CD4-positive, alpha-beta T cell (primary cell): Measurements from ENCODE around the gene POU3F2. TPM values are rescaled to one million over a fixed set of nuclear protein-coding genes. Genes with fewer than 3 reads are reported as not detected.

Experiments
- ATAC-seq: fragments of 200-7000 bp; cut with Tn5 transposase; one replicate; pipeline ENCODE4 v1.10.0; 2022; ENCODE audit warnings: mild to moderate bottlenecking; ENCODE audit not compliant: poor library complexity
- CTCF ChIA-PET: fragments of 350-600 bp; sonication (Branson Sonifier 250); formaldehyde crosslinking; loops from one replicate; lab custom pipeline; 2021; ENCODE audit warnings: antibody characterized with exemption, inconsistent platforms; lab: Charles Lee
- POLR2A ChIA-PET: fragments of 350-600 bp; sonication (Branson Sonifier 250); formaldehyde crosslinking; loops from one replicate; lab custom pipeline; 2021; ENCODE audit warnings: antibody characterized with exemption, inconsistent platforms; lab: Charles Lee
- DNase-seq, 14 experiments: peaks; one replicate each; pipeline ENCODE4 v3.0.0-alpha.2; 2013 to 2020; ENCODE audit warnings: mixed read lengths in 2 of 14
- H3K27ac ChIP-seq, 2 donors: one replicate each; pipeline versions ENCODE4 v1.5.1 to v1.7.0; 2013; ENCODE audit warnings: low read length in 2 of 2, low read depth in 1 of 2, mild to moderate bottlenecking in 1 of 2
- H3K27me3 ChIP-seq, 2 experiments: 1 replicate in 1 of 2; 2 replicates in 1 of 2; pipeline versions ENCODE4 v1.6.1 to v1.7.0; 2013; ENCODE audit warnings: low read length in 2 of 2, control low read depth in 1 of 2, mild to moderate bottlenecking in 1 of 2, moderate library complexity in 1 of 2; ENCODE audit not compliant: insufficient read depth in 2 of 2, control insufficient read depth in 1 of 2
- H3K36me3 ChIP-seq: one replicate; pipeline ENCODE4 v1.6.1; 2013; ENCODE audit warnings: low read length, control low read depth; ENCODE audit not compliant: insufficient read depth
- H3K4me1 ChIP-seq: one replicate; pipeline ENCODE4 v1.6.1; 2013; ENCODE audit warnings: low read length, control low read depth; ENCODE audit not compliant: insufficient read depth
- H3K4me3 ChIP-seq: one replicate; pipeline ENCODE4 v1.5.1; 2013; ENCODE audit warnings: mild to moderate bottlenecking, low read length, moderate library complexity
- H3K9me3 ChIP-seq, 2 experiments: 1 replicate in 1 of 2; 2 replicates in 1 of 2; pipeline versions ENCODE4 v1.6.1 to v1.7.0; 2013; ENCODE audit warnings: low read length in 2 of 2, mild to moderate bottlenecking in 2 of 2, control low read depth in 1 of 2, moderate library complexity in 1 of 2; ENCODE audit not compliant: control insufficient read depth in 1 of 2, insufficient read depth in 1 of 2
- H3K27ac Mint-ChIP-seq: one replicate; pipeline ENCODE4 v1.8.0; 2020; ENCODE audit warnings: mixed read lengths
- H3K27me3 Mint-ChIP-seq: one replicate; pipeline ENCODE4 v1.8.0; 2021; ENCODE audit warnings: mixed read lengths
- H3K36me3 Mint-ChIP-seq: one replicate; pipeline ENCODE4 v1.8.0; 2021; ENCODE audit warnings: low read depth, mixed read lengths
- H3K4me1 Mint-ChIP-seq: one replicate; pipeline ENCODE4 v1.8.0; 2021; ENCODE audit warnings: low read depth, mixed read lengths
- H3K4me3 Mint-ChIP-seq: one replicate; pipeline ENCODE4 v1.8.0; 2020; ENCODE audit warnings: mild to moderate bottlenecking, mixed read lengths
- H3K9me3 Mint-ChIP-seq: one replicate; pipeline ENCODE4 v1.8.0; 2020; ENCODE audit warnings: mixed read lengths
- intact Hi-C, 2 experiments: fragments of 100-400 bp; cut with DNase I in 1 of 2; cut with micrococcal nuclease in 1 of 2; formaldehyde crosslinking; loops; one replicate each; pipeline versions ENCODE4 v1.15.1 to v1.9.0; 2023 to 2025; cut with DNase I, micrococcal nuclease
- total RNA-seq, 174 experiments: library from RNA in 2 of 174; stranded (reverse) in 2 of 174; gene quantifications; one replicate each; pipeline ENCODE4 v1.2.3 and lab custom pipeline; 2021 to 2026
- TF ChIP-seq, protein P1 (sequence below): fragments of 200-600 bp; IDR thresholded peaks from one replicate; pipeline ENCODE4 v1.8.0; 2022; ENCODE audit warnings: antibody characterized with exemption, mild to moderate bottlenecking

The POU3F2 gene
- total RNA-seq, 2 experiments from 2014 or later = not detected

- no peak for ATAC-seq
- intact Hi-C loops = loop anchor here in 1 of 2 experiments (5.0 to 10.0 kb wide), 3 partner anchors 107 to 1555 kb away; partner anchors contain the start of genes FBXL4 and MMS22L
These were observed 5.5 kb downstream of the POU3F2 start for GRCh38 chr6:98839781-98840361.

GRCh38 chr6:98840385-98840784, 6.0 kb downstream of the POU3F2 start:
- intact Hi-C loops = loop anchor here in 1 of 2 experiments (10.0 kb wide), 2 partner anchors 774 to 1556 kb away; partner anchors contain the start of gene MMS22L
- H3K9me3 Mint-ChIP-seq = no peaks in the 10 kb centered on the region
- DNase-seq (no peak), ATAC-seq (no peak)
- Histone ChIP-seq H3K27ac (no peak overlapping the region), H3K36me3 (no peaks in the 10 kb centered on the region), H3K4me3 (no peak overlapping the region), H3K9me3 (peaks cover 4 to 22% of the 10 kb centered on the region in 2 experiments), H3K4me1 (peaks cover 34% of the 10 kb centered on the region), H3K27me3 (peaks cover 73 to 97% of the 10 kb centered on the region in 2 experiments)
- ChIA-PET POLR2A (no interaction called here), CTCF (no interaction called here)
- no peak overlapping the region for H3K4me3 Mint-ChIP-seq
- peaks cover 33% of the 10 kb centered on the region for H3K4me1 Mint-ChIP-seq
- H3K27me3 Mint-ChIP-seq = peaks cover 94% of the 10 kb centered on the region
- no peaks in the 10 kb centered on the region for H3K36me3 Mint-ChIP-seq
- TF ChIP-seq, protein P1, sequence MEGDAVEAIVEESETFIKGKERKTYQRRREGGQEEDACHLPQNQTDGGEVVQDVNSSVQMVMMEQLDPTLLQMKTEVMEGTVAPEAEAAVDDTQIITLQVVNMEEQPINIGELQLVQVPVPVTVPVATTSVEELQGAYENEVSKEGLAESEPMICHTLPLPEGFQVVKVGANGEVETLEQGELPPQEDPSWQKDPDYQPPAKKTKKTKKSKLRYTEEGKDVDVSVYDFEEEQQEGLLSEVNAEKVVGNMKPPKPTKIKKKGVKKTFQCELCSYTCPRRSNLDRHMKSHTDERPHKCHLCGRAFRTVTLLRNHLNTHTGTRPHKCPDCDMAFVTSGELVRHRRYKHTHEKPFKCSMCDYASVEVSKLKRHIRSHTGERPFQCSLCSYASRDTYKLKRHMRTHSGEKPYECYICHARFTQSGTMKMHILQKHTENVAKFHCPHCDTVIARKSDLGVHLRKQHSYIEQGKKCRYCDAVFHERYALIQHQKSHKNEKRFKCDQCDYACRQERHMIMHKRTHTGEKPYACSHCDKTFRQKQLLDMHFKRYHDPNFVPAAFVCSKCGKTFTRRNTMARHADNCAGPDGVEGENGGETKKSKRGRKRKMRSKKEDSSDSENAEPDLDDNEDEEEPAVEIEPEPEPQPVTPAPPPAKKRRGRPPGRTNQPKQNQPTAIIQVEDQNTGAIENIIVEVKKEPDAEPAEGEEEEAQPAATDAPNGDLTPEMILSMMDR = no peak
- no peak overlapping the region for H3K27ac Mint-ChIP-seq

More at GRCh38 chr6:98839781-98840361, 5.5 kb downstream of the POU3F2 start:
- Histone ChIP-seq H3K4me1 (peaks cover 34% of the 10 kb centered on the region), H3K36me3 (no peaks in the 10 kb centered on the region), H3K4me3 (no peak overlapping the region), H3K9me3 (peaks cover 4 to 22% of the 10 kb centered on the region in 2 experiments), H3K27me3 (peaks cover 69 to 94% of the 10 kb centered on the region in 2 experiments), H3K27ac (no peak overlapping the region)
- no peak overlapping the region for H3K27ac Mint-ChIP-seq
- no peaks in the 10 kb centered on the region for H3K9me3 Mint-ChIP-seq
- ChIA-PET POLR2A (no interaction called here), CTCF (no interaction called here)
- H3K4me3 Mint-ChIP-seq = no peak overlapping the region
- no peak for DNase-seq
- H3K4me1 Mint-ChIP-seq = peaks cover 31% of the 10 kb centered on the region
- TF ChIP-seq, protein P1 = no peak
- H3K36me3 Mint-ChIP-seq = no peaks in the 10 kb centered on the region
- peaks cover 92% of the 10 kb centered on the region for H3K27me3 Mint-ChIP-seq

GRCh38 chr6:98840996-98841513, 6.7 kb downstream of the POU3F2 start:
- intact Hi-C loops = loop anchor here in 1 of 2 experiments (10.0 kb wide), 2 partner anchors 774 to 1556 kb away; partner anchors contain the start of gene MMS22L
- POLR2A ChIA-PET = no interaction called here
- no peak overlapping the region for H3K4me3 Mint-ChIP-seq

More at GRCh38 chr6:98840996-98841513, 6.7 kb downstream of the POU3F2 start:
- Mint-ChIP-seq H3K27ac (no peak overlapping the region), H3K9me3 (no peaks in the 10 kb centered on the region), H3K27me3 (peaks cover 95% of the 10 kb centered on the region), H3K4me1 (peaks cover 33% of the 10 kb centered on the region), H3K36me3 (no peaks in the 10 kb centered on the region)
- DNase-seq (no peak), ATAC-seq (no peak)
- Histone ChIP-seq H3K27ac (no peak overlapping the region), H3K4me1 (peaks cover 32% of the 10 kb centered on the region), H3K9me3 (peaks cover 4 to 16% of the 10 kb centered on the region in 2 experiments), H3K36me3 (no peaks in the 10 kb centered on the region), H3K27me3 (peaks cover 74 to 95% of the 10 kb centered on the region in 2 experiments), H3K4me3 (no peak overlapping the region)
- CTCF ChIA-PET = no interaction called here
- TF ChIP-seq, protein P1 = no peak
